Daoy (cell line): ENCODE data around the gene THSD4. TPM values are rescaled to one million over a fixed set of nuclear protein-coding genes. Genes with fewer than 3 reads are reported as not detected.

Experiments
- DNase-seq: peaks from one replicate; pipeline ENCODE4 v3.0.0-alpha.2; 2015; ENCODE audit warnings: low read depth
- total RNA-seq: library from RNA; depleted of rRNA; stranded (reverse); fragments of >200 nt; shearing (Covaris generic); gene quantifications from 2 replicates; pipeline ENCODE4 v1.2.3, GENCODE V29; 2014

THSD4 gene
- total RNA-seq, 1 experiment from 2014 or later: 5.4 TPM

- DNase-seq: peak; percentile 71
Observed at GRCh38 chr15:71329497-71330260, 214.4 kb downstream of the THSD4 start.

GRCh38 chr15:71330638-71331162 is 215.4 kb downstream of the THSD4 start:
- no peak for DNase-seq

DNA sequence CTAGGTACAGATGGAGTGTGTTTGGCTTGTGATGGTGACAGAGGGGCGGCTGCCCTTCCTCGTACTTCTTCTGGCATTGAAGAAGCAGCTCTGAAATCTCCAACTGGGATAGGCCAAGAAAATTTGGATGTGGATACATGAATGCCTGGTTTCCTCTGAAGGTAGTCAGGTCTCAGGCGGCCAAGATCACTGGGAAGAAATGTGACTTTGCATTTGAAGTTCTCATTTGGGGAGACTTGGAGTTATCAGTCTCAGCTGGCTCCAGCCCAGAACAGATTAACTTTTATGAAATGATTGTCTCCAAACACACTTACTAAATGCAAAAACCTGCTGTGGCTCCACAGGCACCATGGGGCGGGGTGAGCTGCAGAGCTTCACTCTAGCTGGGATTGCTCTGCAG is 215.9 kb downstream of the THSD4 start:
- no peak for DNase-seq

- no peak for DNase-seq
Observed at GRCh38 chr15:71332431-71333004, 217.2 kb downstream of the THSD4 start.

GRCh38 chr15:71333136-71333700 is 217.9 kb downstream of the THSD4 start:
- DNase-seq: no peak

- DNase-seq: no peak
Observed at GRCh38 chr15:71333839-71334238, 218.6 kb downstream of the THSD4 start.

GRCh38 chr15:71334434-71334833 is 219.2 kb downstream of the THSD4 start:
- DNase-seq: no peak

GRCh38 chr15:71334873-71335272 is 219.6 kb downstream of the THSD4 start:
- DNase-seq: no peak

DNA sequence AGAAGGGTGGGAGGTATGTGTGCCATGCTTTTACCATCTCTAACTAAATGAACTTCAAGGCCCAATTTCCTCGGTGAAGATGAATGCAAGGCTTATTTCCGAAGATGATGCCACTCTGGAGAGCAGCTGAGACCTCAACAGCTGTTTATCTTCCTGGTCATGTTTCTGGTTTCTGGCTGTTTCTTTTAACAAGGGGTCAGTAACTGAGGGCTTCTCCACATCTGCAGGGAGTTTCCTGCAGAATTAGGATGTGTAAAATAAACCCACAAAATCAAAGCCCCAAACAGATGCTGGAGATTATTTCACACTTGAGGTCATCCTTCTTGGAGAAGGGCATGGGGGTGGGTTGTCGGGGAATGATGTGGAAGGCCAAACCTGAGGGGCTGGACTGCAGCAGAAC is 220.3 kb downstream of the THSD4 start:
- no peak for DNase-seq

- no peak for DNase-seq
Observed at GRCh38 chr15:71336671-71337070, 221.4 kb downstream of the THSD4 start.

GRCh38 chr15:71337197-71337845 is 222.1 kb downstream of the THSD4 start:
- DNase-seq: peak; percentile 64

DNA sequence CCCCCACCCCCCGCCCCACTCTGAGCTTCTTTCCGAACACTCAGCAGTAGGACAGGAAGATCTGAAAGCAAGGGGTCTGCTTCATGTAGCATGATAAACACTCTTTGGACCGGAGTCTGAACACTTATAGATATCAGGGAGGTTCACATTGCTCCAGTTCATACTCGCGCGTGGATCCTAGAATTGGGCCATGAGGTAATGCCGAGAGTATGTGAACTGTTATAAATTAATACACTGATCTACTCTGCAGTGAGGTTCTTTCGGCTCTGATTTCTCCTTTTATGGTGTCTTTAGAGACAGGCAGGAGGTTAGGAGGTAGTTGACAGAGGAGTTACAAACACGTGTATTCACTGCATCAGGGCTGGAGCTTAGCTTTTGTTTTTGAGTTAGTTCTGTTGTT is 223.0 kb downstream of the THSD4 start:
- no peak for DNase-seq

DNA sequence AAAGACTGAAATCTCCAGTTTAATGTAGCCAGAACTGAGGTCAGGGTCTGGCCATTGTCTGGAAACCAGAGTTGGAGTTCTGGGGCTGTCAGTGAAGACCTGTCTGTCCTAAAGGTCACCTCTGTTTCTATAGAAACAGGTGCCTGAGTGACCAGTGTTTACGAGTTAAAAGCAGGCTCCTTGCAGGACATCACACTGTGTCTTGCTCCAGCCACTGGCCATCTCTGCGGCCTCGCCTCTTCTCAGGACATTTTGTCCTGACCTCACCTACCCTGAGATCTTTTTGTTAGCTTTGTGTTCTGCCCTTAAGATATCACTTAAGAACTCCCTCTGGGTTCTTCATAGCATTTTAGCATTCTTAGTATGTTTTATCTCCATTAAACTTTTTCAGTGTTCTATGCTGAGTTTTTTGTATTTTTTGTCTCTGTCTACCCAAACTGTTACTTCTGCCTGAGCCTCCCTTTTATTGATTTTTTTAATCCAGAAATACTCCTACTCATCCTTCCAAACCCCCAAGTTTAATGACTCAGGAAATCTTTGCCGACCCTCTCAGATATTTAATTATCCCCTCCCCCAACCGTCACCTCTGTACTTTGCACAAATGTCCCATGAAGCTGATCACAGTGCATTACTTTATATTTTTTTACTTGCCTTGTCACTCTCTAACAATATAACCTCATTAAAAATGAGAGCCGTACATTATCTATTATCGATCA is 223.7 kb downstream of the THSD4 start:
- no peak for DNase-seq

- no peak for DNase-seq
Observed at GRCh38 chr15:71341811-71342550, 226.7 kb downstream of the THSD4 start.

GRCh38 chr15:71342658-71343057 is 227.4 kb downstream of the THSD4 start:
- no peak for DNase-seq

DNA sequence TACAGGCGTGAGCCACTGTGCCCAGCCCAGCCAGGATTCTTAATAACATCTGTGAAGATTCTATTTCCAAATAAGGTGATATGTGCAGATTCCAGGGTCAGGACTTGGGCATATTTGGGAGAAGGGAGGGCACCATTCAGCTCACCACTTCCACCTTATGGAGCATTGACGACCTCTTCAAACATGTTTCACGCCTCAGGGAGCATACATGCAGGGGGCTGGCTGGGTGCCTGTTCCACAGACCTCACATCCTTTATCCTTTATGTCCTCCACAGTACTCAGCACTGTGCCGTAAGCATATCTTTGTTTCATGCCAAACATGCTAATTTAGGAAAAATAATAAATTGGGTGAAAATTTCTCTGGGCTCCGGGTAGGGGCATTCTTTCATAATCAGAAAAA is 229.0 kb downstream of the THSD4 start:
- DNase-seq: no peak

DNA sequence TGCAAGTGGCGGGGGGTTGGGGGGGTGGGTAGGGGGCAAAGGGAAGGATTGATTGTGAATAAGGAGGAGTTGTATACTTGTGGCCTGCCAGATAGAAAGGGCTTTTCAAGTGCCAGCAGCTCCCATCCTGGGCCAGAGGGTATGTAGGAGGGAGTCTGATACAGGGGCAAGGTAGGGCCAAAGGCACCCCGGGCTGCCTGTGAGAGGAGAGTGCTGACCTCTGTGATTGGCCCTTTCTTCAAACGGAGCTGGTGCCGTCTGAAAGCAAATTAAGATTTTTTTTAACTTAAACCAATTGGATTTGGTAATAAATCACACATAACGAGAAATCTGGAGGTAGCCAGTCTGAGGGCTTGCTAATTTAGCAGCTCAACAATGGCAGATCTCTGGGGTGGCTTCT is 229.9 kb downstream of the THSD4 start:
- DNase-seq: no peak

DNA sequence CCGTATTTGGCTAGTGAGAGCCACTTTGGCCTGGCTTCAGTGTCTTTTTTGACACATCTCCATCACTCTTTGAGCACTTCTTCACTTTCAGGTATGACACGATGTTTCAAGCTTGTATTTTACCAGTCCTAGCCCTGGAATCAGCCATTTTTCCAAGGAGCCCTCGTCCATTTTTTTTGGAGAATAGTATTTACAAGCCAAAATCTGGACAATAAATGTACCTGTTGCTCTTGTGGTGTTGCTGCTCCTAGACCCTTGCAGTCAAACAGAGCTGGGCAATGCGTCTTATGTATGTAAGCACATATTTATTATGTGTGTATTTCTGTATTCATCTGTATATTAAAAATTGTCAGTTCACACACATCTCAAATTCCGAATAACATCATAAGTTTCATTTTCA is 231.2 kb downstream of the THSD4 start:
- DNase-seq: no peak

GRCh38 chr15:71348597-71348996 is 233.3 kb downstream of the THSD4 start:
- no peak for DNase-seq

DNA sequence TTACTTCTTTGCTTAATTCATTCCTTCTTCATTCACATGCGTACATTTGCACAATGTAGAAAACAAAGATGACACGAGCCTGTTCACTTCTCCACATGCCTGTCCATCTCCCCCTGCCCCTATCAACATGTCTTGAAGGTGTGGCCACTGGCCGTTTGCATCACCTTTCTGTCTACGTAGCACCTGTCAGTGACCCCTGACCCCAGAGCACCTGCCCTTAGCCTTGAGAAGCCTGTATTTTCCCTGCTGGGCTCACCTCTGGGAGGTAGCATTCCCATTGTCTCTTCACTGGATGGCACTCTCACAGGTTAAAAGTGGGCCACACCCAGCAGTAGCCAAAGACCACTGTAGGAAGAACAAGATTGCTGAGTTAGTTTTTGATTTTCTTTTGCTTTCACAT is 234.1 kb downstream of the THSD4 start:
- no peak for DNase-seq
